Activated CD8-positive, alpha-beta T cell treated with anti-CD3 and anti-CD28 coated beads, Interleukin-2, amount 10 ng/mL, durations not matched to agents 7 days and 5 days (primary cell): ENCODE results near the gene SYK. TPM values are rescaled to one million over a fixed set of nuclear protein-coding genes. Genes with fewer than 3 reads are reported as not detected.

Experiments used
- ATAC-seq: fragments of 150-1000 bp; cut with Tn5 transposase; one replicate; pipeline ENCODE4 v1.10.0; 2021; ENCODE audit warnings: moderate library complexity
- CTCF ChIA-PET: fragments of 350-600 bp; sonication (Branson Sonifier 250); formaldehyde crosslinking; loops from one replicate; lab custom pipeline; 2021; ENCODE audit warnings: antibody characterized with exemption; lab: Charles Lee
- POLR2A ChIA-PET: fragments of 350-600 bp; sonication (Branson Sonifier 250); formaldehyde crosslinking; loops from one replicate; lab custom pipeline; 2021; ENCODE audit warnings: antibody characterized with exemption; lab: Charles Lee
- DNase-seq: peaks from one replicate; pipeline ENCODE4 v3.0.0-alpha.2; 2020
- H3K27ac Mint-ChIP-seq: one replicate; pipeline ENCODE4 v1.8.0; 2021; ENCODE audit warnings: mild to moderate bottlenecking, mixed read lengths
- H3K27me3 Mint-ChIP-seq: one replicate; pipeline ENCODE4 v1.8.0; 2021; ENCODE audit warnings: low read depth, mixed read lengths
- H3K36me3 Mint-ChIP-seq: one replicate; pipeline ENCODE4 v1.8.0; 2021; ENCODE audit warnings: low read depth, mixed read lengths
- H3K4me1 Mint-ChIP-seq: one replicate; pipeline ENCODE4 v1.8.0; 2021; ENCODE audit warnings: low read depth, mixed read lengths
- H3K4me3 Mint-ChIP-seq: one replicate; pipeline ENCODE4 v1.8.0; 2021; ENCODE audit warnings: mild to moderate bottlenecking, mixed read lengths
- H3K9me3 Mint-ChIP-seq: one replicate; pipeline ENCODE4 v1.8.0; 2022; ENCODE audit warnings: mixed read lengths; ENCODE audit not compliant: insufficient read depth
- total RNA-seq, 2 experiments: library from RNA; stranded (reverse); gene quantifications; one replicate each; pipeline ENCODE4 v1.2.3, GENCODE V29; 2021

Gene SYK
- total RNA-seq, 2 experiments from 2014 or later: 0.13 TPM

- no peak for DNase-seq
- Mint-ChIP-seq H3K4me1 (peaks cover 4% of the 10 kb centered on the region), H3K27me3 (no peaks in the 10 kb centered on the region), H3K9me3 (no peaks in the 10 kb centered on the region), H3K27ac (no peak overlapping the region), H3K4me3 (no peak overlapping the region), H3K36me3 (no peaks in the 10 kb centered on the region)
- CTCF ChIA-PET: interaction anchor here (0.7 to 7.4 kb wide), 23 partner anchors 16 to 1034 kb away, joined by 3 to 244 read pairs (median 4); partner anchors contain the start of genes NFIL3 and ROR2
- POLR2A ChIA-PET: interaction anchor here (0.8 kb wide), 1 partner anchor 508 kb away, joined by 3 read pairs; no protein-coding TSS in a partner anchor
- ATAC-seq: no peak
These were observed 114.6 kb downstream of the SYK start for GRCh38 chr9:90916147-90916734.

GRCh38 chr9:90919883-90920282 lies 118.3 kb downstream of the SYK start:
- Mint-ChIP-seq H3K36me3 (no peaks in the 10 kb centered on the region), H3K4me1 (peaks cover 1% of the 10 kb centered on the region), H3K27me3 (peaks cover 9% of the 10 kb centered on the region), H3K9me3 (no peaks in the 10 kb centered on the region), H3K4me3 (no peak overlapping the region), H3K27ac (no peak overlapping the region)
- ChIA-PET POLR2A (no interaction called here), CTCF (interaction anchor here (1.5 kb wide), 1 partner anchor 854 kb away, joined by 3 read pairs; no protein-coding TSS in a partner anchor)
- ATAC-seq (no peak), DNase-seq (no peak)

- no peak for ATAC-seq
- CTCF ChIA-PET: no interaction called here
These were observed 119.5 kb downstream of the SYK start for GRCh38 chr9:90921104-90921503.

GRCh38 chr9:90921969-90922368 lies 120.3 kb downstream of the SYK start:
- Mint-ChIP-seq H3K27ac (no peak overlapping the region), H3K27me3 (peaks cover 14% of the 10 kb centered on the region), H3K4me3 (no peak overlapping the region), H3K9me3 (no peaks in the 10 kb centered on the region), H3K36me3 (no peaks in the 10 kb centered on the region), H3K4me1 (no peaks in the 10 kb centered on the region)
- ChIA-PET POLR2A (no interaction called here), CTCF (no interaction called here)
- DNase-seq: no peak
- ATAC-seq: no peak

More at GRCh38 chr9:90921104-90921503, 119.5 kb downstream of the SYK start:
- H3K4me3 Mint-ChIP-seq: no peak overlapping the region
- no peaks in the 10 kb centered on the region for H3K36me3 Mint-ChIP-seq
- H3K4me1 Mint-ChIP-seq: no peaks in the 10 kb centered on the region
- no peaks in the 10 kb centered on the region for H3K9me3 Mint-ChIP-seq
- H3K27ac Mint-ChIP-seq: no peak overlapping the region
- DNase-seq: no peak
- peaks cover 10% of the 10 kb centered on the region for H3K27me3 Mint-ChIP-seq
- POLR2A ChIA-PET: no interaction called here

GRCh38 chr9:90925581-90926257 lies 124.1 kb downstream of the SYK start:
- no peak for ATAC-seq
- CTCF ChIA-PET: no interaction called here

GRCh38 chr9:90926936-90927335 lies 125.3 kb downstream of the SYK start:
- DNase-seq (no peak), ATAC-seq (no peak)
- no peaks in the 10 kb centered on the region for H3K4me1 Mint-ChIP-seq
- H3K36me3 Mint-ChIP-seq: no peaks in the 10 kb centered on the region
- peaks cover 26% of the 10 kb centered on the region for H3K27me3 Mint-ChIP-seq
- no peak overlapping the region for H3K4me3 Mint-ChIP-seq
- ChIA-PET POLR2A (no interaction called here), CTCF (no interaction called here)
- no peaks in the 10 kb centered on the region for H3K9me3 Mint-ChIP-seq
- H3K27ac Mint-ChIP-seq: no peak overlapping the region

More at GRCh38 chr9:90925581-90926257, 124.1 kb downstream of the SYK start:
- no peak overlapping the region for H3K27ac Mint-ChIP-seq
- POLR2A ChIA-PET: no interaction called here
- H3K36me3 Mint-ChIP-seq: no peaks in the 10 kb centered on the region
- no peaks in the 10 kb centered on the region for H3K9me3 Mint-ChIP-seq
- no peak for DNase-seq
- peaks cover 20% of the 10 kb centered on the region for H3K27me3 Mint-ChIP-seq
- no peak overlapping the region for H3K4me3 Mint-ChIP-seq
- no peaks in the 10 kb centered on the region for H3K4me1 Mint-ChIP-seq

GRCh38 chr9:90927496-90927895 lies 125.9 kb downstream of the SYK start:
- Mint-ChIP-seq H3K27ac (no peak overlapping the region), H3K4me1 (no peaks in the 10 kb centered on the region), H3K36me3 (no peaks in the 10 kb centered on the region), H3K9me3 (no peaks in the 10 kb centered on the region), H3K4me3 (no peak overlapping the region), H3K27me3 (peaks cover 29% of the 10 kb centered on the region)
- no peak for ATAC-seq
- DNase-seq: no peak
- ChIA-PET POLR2A (no interaction called here), CTCF (no interaction called here)

- Mint-ChIP-seq H3K27ac (no peak overlapping the region), H3K9me3 (no peaks in the 10 kb centered on the region), H3K36me3 (no peaks in the 10 kb centered on the region), H3K4me1 (no peaks in the 10 kb centered on the region), H3K27me3 (peaks cover 20% of the 10 kb centered on the region), H3K4me3 (no peak overlapping the region)
- POLR2A ChIA-PET: no interaction called here
- CTCF ChIA-PET: interaction anchor here (1.6 kb wide), 1 partner anchor 14 kb away, joined by 4 read pairs; no protein-coding TSS in a partner anchor
- DNase-seq: no peak
- no peak for ATAC-seq
These were observed 128.0 kb downstream of the SYK start for GRCh38 chr9:90929626-90930025.

- Mint-ChIP-seq H3K4me1 (peaks cover 2% of the 10 kb centered on the region), H3K4me3 (no peak overlapping the region), H3K27me3 (peaks cover 15% of the 10 kb centered on the region), H3K9me3 (no peaks in the 10 kb centered on the region), H3K36me3 (no peaks in the 10 kb centered on the region), H3K27ac (no peak overlapping the region)
- DNase-seq: no peak
- POLR2A ChIA-PET: no interaction called here
- CTCF ChIA-PET: interaction anchor here (2.3 kb wide), 1 partner anchor 18 kb away, joined by 7 read pairs; no protein-coding TSS in a partner anchor
- no peak for ATAC-seq
These were observed 131.8 kb downstream of the SYK start for GRCh38 chr9:90933468-90933867.

GRCh38 chr9:90939351-90939750 lies 137.7 kb downstream of the SYK start:
- DNase-seq (no peak), ATAC-seq (no peak)
- ChIA-PET CTCF (no interaction called here), POLR2A (no interaction called here)
- no peak overlapping the region for H3K27ac Mint-ChIP-seq
- peaks cover 2% of the 10 kb centered on the region for H3K4me1 Mint-ChIP-seq
- no peaks in the 10 kb centered on the region for H3K9me3 Mint-ChIP-seq
- H3K36me3 Mint-ChIP-seq: no peaks in the 10 kb centered on the region
- H3K4me3 Mint-ChIP-seq: no peak overlapping the region
- H3K27me3 Mint-ChIP-seq: peaks cover 11% of the 10 kb centered on the region

- DNase-seq (no peak), ATAC-seq (no peak)
- Mint-ChIP-seq H3K36me3 (no peaks in the 10 kb centered on the region), H3K9me3 (no peaks in the 10 kb centered on the region), H3K4me1 (no peaks in the 10 kb centered on the region), H3K4me3 (no peak overlapping the region), H3K27me3 (peaks cover 17% of the 10 kb centered on the region), H3K27ac (no peak overlapping the region)
- ChIA-PET POLR2A (no interaction called here), CTCF (no interaction called here)
These were observed 138.7 kb downstream of the SYK start for GRCh38 chr9:90940280-90940679.

GRCh38 chr9:90941661-90942060 lies 140.0 kb downstream of the SYK start:
- H3K9me3 Mint-ChIP-seq: no peaks in the 10 kb centered on the region
- no peaks in the 10 kb centered on the region for H3K4me1 Mint-ChIP-seq
- H3K36me3 Mint-ChIP-seq: no peaks in the 10 kb centered on the region
- H3K4me3 Mint-ChIP-seq: no peak overlapping the region
- H3K27ac Mint-ChIP-seq: no peak overlapping the region
- ATAC-seq: no peak
- CTCF ChIA-PET: interaction anchor here (0.7 to 1.0 kb wide), 3 partner anchors 8 to 27 kb away, joined by 3 to 4 read pairs (median 3); no protein-coding TSS in a partner anchor
- POLR2A ChIA-PET: no interaction called here
- H3K27me3 Mint-ChIP-seq: peaks cover 20% of the 10 kb centered on the region
- DNase-seq: no peak
